GM12874 (cell line): ENCODE results near the gene DCLRE1A.

Source experiments
- CTCF ChIP-seq: IDR thresholded peaks from 2 replicates; pipeline ENCODE4 v1.5.1; 2011; ENCODE audit warnings: low read depth, mild to moderate bottlenecking, control low read depth, low read length, moderate library complexity; ENCODE audit not compliant: insufficient read depth

Gene DCLRE1A

GRCh38 chr10:113843972-113844485, 9.9 kb downstream of the DCLRE1A start:
- no peak for TF ChIP-seq CTCF

DNA sequence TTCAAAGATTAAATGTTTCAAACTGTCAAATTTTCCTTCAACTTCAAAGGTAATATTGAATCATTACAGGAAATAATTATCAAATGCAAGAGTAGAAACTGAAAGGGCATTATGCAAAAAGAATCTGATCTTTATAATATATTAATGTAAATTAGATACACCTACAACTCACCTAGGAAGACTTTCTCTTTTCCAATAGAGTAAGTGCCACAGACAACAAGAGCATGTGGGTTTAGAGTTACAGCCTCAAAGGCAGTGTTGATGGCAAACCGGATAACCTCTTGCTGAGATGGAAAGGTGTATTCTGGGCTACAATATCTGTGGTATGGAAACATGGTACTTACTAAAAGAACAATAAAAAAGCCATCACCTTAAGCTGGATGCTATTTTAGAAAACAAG, 11.7 kb downstream of the DCLRE1A start:
- TF ChIP-seq CTCF = no peak

- no peak for TF ChIP-seq CTCF
Observed at GRCh38 chr10:113825791-113826190, 28.1 kb downstream of the DCLRE1A start.

GRCh38 chr10:113823389-113823788, 30.5 kb downstream of the DCLRE1A start:
- TF ChIP-seq CTCF = no peak

- TF ChIP-seq CTCF = no peak
Observed at GRCh38 chr10:113822174-113822573, 31.7 kb downstream of the DCLRE1A start.

- peak; percentile 27; the same call in 1 of the 2 replicates for TF ChIP-seq CTCF
Observed at GRCh38 chr10:113820507-113820906, 33.4 kb downstream of the DCLRE1A start.

- no peak for TF ChIP-seq CTCF
Observed at GRCh38 chr10:113819989-113820388, 33.9 kb downstream of the DCLRE1A start.
